Fibroblast of lung (primary cell): ENCODE results near the gene NEK5. TPM values are rescaled to one million over a fixed set of nuclear protein-coding genes. Genes with fewer than 3 reads are reported as not detected.

ENCODE experiments used
- DNase-seq, 2 donors: peaks; one replicate each; pipeline versions ENCODE4 v3.0.0 to v3.0.0-alpha.2; 2010; ENCODE audit warnings: low read depth in 2 of 2
- H2AFZ ChIP-seq: 2 replicates; pipeline ENCODE4 v1.5.1; 2012; ENCODE audit warnings: low read length, control low read depth, inconsistent platforms
- H3K27ac ChIP-seq: 2 replicates; pipeline ENCODE4 v1.5.1; 2011; ENCODE audit warnings: low read length, control low read depth; ENCODE audit not compliant: insufficient read depth
- H3K27me3 ChIP-seq: 2 replicates; pipeline ENCODE4 v1.5.1; 2011; ENCODE audit warnings: mild to moderate bottlenecking, low read length; ENCODE audit not compliant: control insufficient read depth, insufficient read depth
- H3K36me3 ChIP-seq: 2 replicates; pipeline ENCODE4 v1.5.1; 2011; ENCODE audit warnings: low read length; ENCODE audit not compliant: control insufficient read depth, insufficient read depth
- H3K4me1 ChIP-seq: 2 replicates; pipeline ENCODE4 v1.5.1; 2011; ENCODE audit warnings: low read length; ENCODE audit not compliant: control insufficient read depth, insufficient read depth; ENCODE audit errors: extremely low read depth
- H3K4me2 ChIP-seq: 2 replicates; pipeline ENCODE4 v1.5.1; 2011; ENCODE audit warnings: low read length, control low read depth; ENCODE audit not compliant: insufficient read depth; ENCODE audit errors: extremely low read depth
- H3K4me3 ChIP-seq, 4 experiments: fragments of 200-600 bp in 1 of 4; sonication (generic) in 1 of 4; replicated peaks in 1 of 4; 2 replicates each; pipeline ENCODE4 v1.5.1; 2011 to 2016; ENCODE audit warnings: low read length in 4 of 4, low read depth in 3 of 4, mild to moderate bottlenecking in 3 of 4, control low read depth in 2 of 4, inconsistent platforms in 1 of 4, mixed read lengths in 1 of 4; ENCODE audit not compliant: insufficient read depth in 1 of 4; ENCODE audit errors: control extremely low read depth in 1 of 4
- H3K79me2 ChIP-seq: 2 replicates; pipeline ENCODE4 v1.5.1; 2012; ENCODE audit warnings: mild to moderate bottlenecking, low read length, inconsistent platforms; ENCODE audit not compliant: control insufficient read depth, insufficient read depth
- H3K9ac ChIP-seq: 2 replicates; pipeline ENCODE4 v1.5.1; 2011; ENCODE audit warnings: mild to moderate bottlenecking, low read length, control low read depth; ENCODE audit not compliant: insufficient read depth
- H3K9me3 ChIP-seq: 2 replicates; pipeline ENCODE4 v1.5.1; 2012; ENCODE audit warnings: low read depth, low read length; ENCODE audit not compliant: control insufficient read depth, insufficient read depth
- H4K20me1 ChIP-seq: 2 replicates; pipeline ENCODE4 v1.5.1; 2011; ENCODE audit warnings: low read length; ENCODE audit not compliant: control insufficient read depth, insufficient read depth; ENCODE audit errors: extremely low read depth
- EZH2 ChIP-seq: IDR thresholded peaks from 2 replicates; pipeline ENCODE4 v1.5.1; 2012; ENCODE audit warnings: low read length, control low read depth, mild to moderate bottlenecking; ENCODE audit errors: missing control alignments
- polyA plus RNA-seq, 2 donors: library from polyadenylated mRNA; depleted of rRNA in 1 of 2; stranded (reverse) in 1 of 2; unstranded in 1 of 2; fragments of >200 nt; gene quantifications; 2 replicates each; pipeline ENCODE4 v1.2.1, GENCODE V29; 2011 to 2012; ENCODE audit warnings: missing spikeins in 1 of 2
- total RNA-seq: library from RNA; depleted of rRNA; stranded (reverse); fragments of >200 nt; gene quantifications from 2 replicates; pipeline ENCODE4 v1.2.1, GENCODE V29; 2014
- TF ChIP-seq, protein P1 (sequence below), 2 donors: IDR thresholded peaks in 1 of 2; conservative IDR thresholded peaks in 1 of 2; 1 replicate in 1 of 2; 2 replicates in 1 of 2; pipeline ENCODE4 v1.5.1; 2011 to 2012; ENCODE audit warnings: low read length in 2 of 2, control low read depth in 1 of 2, inconsistent platforms in 1 of 2, low read depth in 1 of 2, mild to moderate bottlenecking in 1 of 2

Gene NEK5
- total and polyA plus RNA-seq, 2 donors (not counting 1 experiment from before 2014, with no cell fraction given), result under 0.01 to 0.03 TPM

DNA sequence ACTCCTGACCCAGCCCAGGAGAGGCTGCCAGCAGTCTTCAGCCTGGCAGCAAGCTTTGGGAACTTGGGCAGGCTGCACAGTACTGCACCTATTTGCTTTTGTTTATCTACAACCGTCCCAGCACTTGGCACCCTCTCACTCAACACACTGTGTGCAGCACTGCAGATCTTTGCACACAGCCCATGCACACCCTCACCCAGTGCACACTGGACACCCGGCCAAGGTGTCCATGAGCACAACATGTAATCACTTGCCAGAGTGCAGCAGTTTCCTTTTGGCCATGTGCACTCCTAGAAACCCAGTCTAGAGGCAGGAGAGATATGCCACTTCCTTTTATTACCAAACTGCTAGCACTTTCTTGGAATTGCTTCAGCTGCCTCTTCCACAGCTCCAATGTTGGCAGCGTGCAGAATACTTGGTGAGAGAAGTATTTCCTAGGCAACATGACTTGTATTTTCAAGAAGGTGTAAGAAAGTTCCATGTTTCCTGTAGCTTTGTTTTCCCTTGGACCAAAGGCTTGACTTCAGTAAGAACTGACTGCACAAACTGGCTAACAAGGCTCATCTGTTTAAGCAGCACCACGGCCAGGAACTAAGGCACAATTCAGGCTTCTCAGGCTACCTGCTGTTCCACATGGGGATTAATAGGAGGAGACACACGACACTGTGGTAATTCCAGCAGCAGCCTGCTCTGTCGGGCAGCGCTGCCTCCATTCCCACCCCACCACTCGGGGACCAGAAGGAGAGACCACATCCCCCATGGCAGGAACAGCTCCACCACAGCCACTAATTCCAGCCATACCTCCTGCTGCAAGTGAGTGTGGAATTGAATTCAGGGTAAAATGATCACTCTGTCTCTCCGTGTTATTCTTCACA is 133.0 kb downstream of the NEK5 start:
- Histone ChIP-seq H3K27ac (no peak overlapping the region), H4K20me1 (no peaks in the 10 kb centered on the region), H3K4me3 (no peak overlapping the region), H2AFZ (no peak overlapping the region), H3K9me3 (no peaks in the 10 kb centered on the region), H3K4me1 (no peaks in the 10 kb centered on the region), H3K27me3 (peaks cover 28% of the 10 kb centered on the region), H3K79me2 (no peaks in the 10 kb centered on the region), H3K4me2 (no peak overlapping the region), H3K9ac (no peak overlapping the region), H3K36me3 (no peaks in the 10 kb centered on the region)
- TF ChIP-seq, protein P1, sequence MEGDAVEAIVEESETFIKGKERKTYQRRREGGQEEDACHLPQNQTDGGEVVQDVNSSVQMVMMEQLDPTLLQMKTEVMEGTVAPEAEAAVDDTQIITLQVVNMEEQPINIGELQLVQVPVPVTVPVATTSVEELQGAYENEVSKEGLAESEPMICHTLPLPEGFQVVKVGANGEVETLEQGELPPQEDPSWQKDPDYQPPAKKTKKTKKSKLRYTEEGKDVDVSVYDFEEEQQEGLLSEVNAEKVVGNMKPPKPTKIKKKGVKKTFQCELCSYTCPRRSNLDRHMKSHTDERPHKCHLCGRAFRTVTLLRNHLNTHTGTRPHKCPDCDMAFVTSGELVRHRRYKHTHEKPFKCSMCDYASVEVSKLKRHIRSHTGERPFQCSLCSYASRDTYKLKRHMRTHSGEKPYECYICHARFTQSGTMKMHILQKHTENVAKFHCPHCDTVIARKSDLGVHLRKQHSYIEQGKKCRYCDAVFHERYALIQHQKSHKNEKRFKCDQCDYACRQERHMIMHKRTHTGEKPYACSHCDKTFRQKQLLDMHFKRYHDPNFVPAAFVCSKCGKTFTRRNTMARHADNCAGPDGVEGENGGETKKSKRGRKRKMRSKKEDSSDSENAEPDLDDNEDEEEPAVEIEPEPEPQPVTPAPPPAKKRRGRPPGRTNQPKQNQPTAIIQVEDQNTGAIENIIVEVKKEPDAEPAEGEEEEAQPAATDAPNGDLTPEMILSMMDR (conservative IDR thresholded peaks at IDR 0.05 in 1 of 2, IDR thresholded peaks at IDR 0.05 in 1 of 2; ENCODE audit: low read depth in 1 of 2, low read length in 2 of 2), result no peak
- no peak for TF ChIP-seq EZH2
- DNase-seq, result peak; percentile 19 to 35

DNA sequence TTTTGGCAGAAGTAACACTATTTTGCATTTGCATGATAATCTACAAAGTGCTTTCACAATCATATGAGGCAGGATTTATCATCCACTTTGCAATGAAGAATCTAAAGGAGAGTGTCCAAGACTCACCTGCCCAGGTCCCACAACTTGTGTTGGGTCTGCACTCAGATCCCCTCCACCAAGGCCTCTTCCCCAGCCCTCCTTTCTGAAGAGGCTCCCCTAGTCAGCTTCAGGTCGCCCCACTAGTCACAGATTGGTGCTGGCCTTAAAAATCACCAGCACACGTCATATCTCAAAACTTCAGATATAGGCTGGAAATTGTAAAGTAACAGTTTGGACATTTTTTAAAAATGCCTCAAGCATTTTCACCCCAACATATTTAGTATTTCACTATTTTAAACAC is 135.2 kb downstream of the NEK5 start:
- no peaks in the 10 kb centered on the region for H3K4me1 ChIP-seq
- no peak for DNase-seq
- H3K27ac ChIP-seq, result no peak overlapping the region
- TF ChIP-seq, protein P1 (conservative IDR thresholded peaks at IDR 0.05 in 1 of 2, IDR thresholded peaks at IDR 0.05 in 1 of 2; ENCODE audit: low read depth in 1 of 2, low read length in 2 of 2), result no peak
- TF ChIP-seq EZH2, result no peak
- no peak overlapping the region for H3K4me3 ChIP-seq
- H3K79me2 ChIP-seq, result no peaks in the 10 kb centered on the region
- H3K9ac ChIP-seq, result no peak overlapping the region
- no peaks in the 10 kb centered on the region for H3K9me3 ChIP-seq
- H2AFZ ChIP-seq, result no peak overlapping the region
- H3K36me3 ChIP-seq, result no peaks in the 10 kb centered on the region
- H3K4me2 ChIP-seq, result no peak overlapping the region
- H4K20me1 ChIP-seq, result no peaks in the 10 kb centered on the region
- H3K27me3 ChIP-seq, result peaks cover 21% of the 10 kb centered on the region

DNA sequence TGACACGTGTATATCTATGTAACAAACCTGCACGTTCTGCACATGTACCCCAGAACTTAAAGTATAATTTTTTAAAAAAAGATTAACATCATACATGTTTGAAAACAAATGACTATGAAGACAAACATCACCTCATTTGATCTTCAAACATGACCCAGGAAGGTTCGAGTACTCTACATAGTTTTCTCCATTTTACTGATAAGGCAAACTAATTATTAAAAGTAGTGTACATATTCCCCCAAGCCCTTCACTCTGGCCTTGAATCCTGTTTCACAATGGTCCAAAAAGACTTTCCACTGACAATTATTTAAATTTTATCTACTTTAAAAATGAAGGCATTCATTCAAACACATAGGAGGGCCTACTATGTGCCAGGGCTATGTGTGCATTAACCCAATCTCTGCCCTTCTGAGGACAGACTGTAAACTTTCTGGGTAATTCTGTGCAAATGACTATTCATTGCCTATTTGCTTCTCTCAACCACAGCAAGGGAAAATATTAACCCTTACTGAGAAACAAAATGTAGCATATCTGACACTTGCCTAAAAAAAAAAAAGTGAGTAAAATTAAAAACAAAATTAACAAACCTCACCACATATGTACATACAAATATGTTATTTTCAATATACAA is 139.8 kb downstream of the NEK5 start:
- Histone ChIP-seq H3K27me3 (no peaks in the 10 kb centered on the region), H2AFZ (no peak overlapping the region), H3K36me3 (no peaks in the 10 kb centered on the region), H3K4me1 (no peaks in the 10 kb centered on the region), H3K9ac (no peak overlapping the region), H3K4me3 (no peak overlapping the region), H3K4me2 (no peak overlapping the region), H3K9me3 (no peaks in the 10 kb centered on the region), H4K20me1 (no peaks in the 10 kb centered on the region), H3K27ac (no peak overlapping the region), H3K79me2 (no peaks in the 10 kb centered on the region)
- no peak for DNase-seq
- no peak for TF ChIP-seq EZH2
- TF ChIP-seq, protein P1 (conservative IDR thresholded peaks at IDR 0.05 in 1 of 2, IDR thresholded peaks at IDR 0.05 in 1 of 2; ENCODE audit: low read depth in 1 of 2, low read length in 2 of 2), result no peak

Other genes with a start within 250 kb of the NEK5 start
- gene ATP7B, start 117.6 kb downstream of the NEK5 start, total RNA-seq, result 2.6 and 3.3 TPM in 2 replicates
- 1.0 and 1.7 TPM in 2 replicates for gene ATP7B, start 117.6 kb downstream of the NEK5 start, polyA plus RNA-seq
- 18.7 and 20.3 TPM in 2 replicates for gene ALG11, start 116.7 kb downstream of the NEK5 start, total RNA-seq
- gene ALG11, start 116.7 kb downstream of the NEK5 start, polyA plus RNA-seq, result 14.7 and 21.8 TPM in 2 replicates
- gene UTP14C, start 104.4 kb downstream of the NEK5 start, total RNA-seq, result 12.6 and 14.5 TPM in 2 replicates
- gene UTP14C, start 104.4 kb downstream of the NEK5 start, polyA plus RNA-seq, result 13.7 and 20.5 TPM in 2 replicates
- gene NEK3, start 30.5 kb upstream of the NEK5 start, total RNA-seq, result 11.6 and 20.8 TPM in 2 replicates
- gene NEK3, start 30.5 kb upstream of the NEK5 start, polyA plus RNA-seq, result 12.7 and 12.8 TPM in 2 replicates